KG1 (cell line): ENCODE data around the gene LGSN.
"Not testable (repeated sequence)": the region's sequence is repeated elsewhere in the genome, so short reads cannot be mapped to it uniquely, and the experiment has no call there.

ENCODE experiments used
- DNase-seq: peaks from one replicate; lab custom pipeline; 2025; lab: John Stamatoyannopoulos, UW

Gene LGSN

DNA sequence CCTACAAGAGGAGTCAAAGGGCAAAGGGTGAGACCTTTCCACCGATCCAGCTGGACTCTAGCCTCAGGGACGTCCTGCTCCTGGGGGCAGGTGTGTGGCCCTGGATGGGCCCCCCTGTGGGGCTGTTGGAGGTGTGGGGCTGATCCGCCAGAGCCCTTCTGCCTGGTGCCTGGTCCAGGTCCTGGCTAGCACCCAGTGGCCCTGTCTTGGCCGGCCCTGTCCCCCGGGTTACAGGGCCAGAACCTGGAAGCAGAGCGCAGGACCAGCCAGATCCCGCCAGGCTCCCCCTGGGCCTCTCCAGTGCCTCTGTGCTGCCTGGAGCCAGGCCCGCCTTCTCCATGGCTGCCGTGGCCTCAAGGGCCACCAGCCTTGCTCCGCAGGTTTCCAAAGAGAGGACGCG is 89.3 kb downstream of the LGSN start:
- DNase-seq = not testable (repeated sequence)

GRCh38 chr6:63230027-63230426 is 89.8 kb downstream of the LGSN start:
- not testable (repeated sequence) for DNase-seq

GRCh38 chr6:63227928-63228894 is 91.6 kb downstream of the LGSN start:
- DNase-seq = not testable (repeated sequence)

DNA sequence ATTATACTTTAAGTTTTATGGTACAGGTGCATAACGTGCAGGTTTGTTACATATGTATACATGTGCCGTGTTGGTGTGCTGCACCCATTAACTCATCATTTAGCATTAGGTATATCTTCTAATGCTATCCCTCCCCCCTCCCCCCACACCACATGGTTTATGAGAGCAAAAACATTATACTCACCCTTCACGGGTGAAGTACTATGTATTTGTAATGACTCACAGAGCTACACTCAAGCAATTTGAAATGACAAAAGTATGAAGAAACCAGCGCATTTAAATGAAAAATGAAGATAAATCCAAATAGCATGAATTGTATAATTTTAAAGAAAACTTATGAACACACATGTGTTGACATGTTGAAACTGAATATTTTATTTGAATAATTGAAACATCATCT is 93.8 kb downstream of the LGSN start:
- DNase-seq = not testable (repeated sequence)
